Breast epithelium (tissue), 4 donors: ENCODE measurements around the gene LMBR1. TPM values are rescaled to one million over a fixed set of nuclear protein-coding genes. Genes with fewer than 3 reads are reported as not detected.

Experiments
- DNase-seq, 2 donors: peaks; one replicate each; pipeline ENCODE4 v3.0.0-alpha.2; 2019; ENCODE audit warnings: low spot score in 2 of 2
- H3K27ac ChIP-seq, 2 donors: fragments of 200-600 bp; sonication (generic) in 1 of 2; one replicate each; pipeline ENCODE4 v1.5.1; 2016 to 2019; ENCODE audit warnings: mild to moderate bottlenecking in 1 of 2
- H3K27me3 ChIP-seq, 2 donors: fragments of 200-600 bp; sonication (generic) in 1 of 2; one replicate each; pipeline versions ENCODE4 v1.5.1 to v1.6.0; 2017 to 2019; ENCODE audit warnings: control low read depth in 1 of 2, mild to moderate bottlenecking in 1 of 2
- H3K36me3 ChIP-seq: fragments of 200-600 bp; one replicate; pipeline ENCODE4 v1.5.1; 2019
- H3K4me1 ChIP-seq, 2 donors: fragments of 200-600 bp; sonication (generic); one replicate each; pipeline ENCODE4 v1.5.1; 2016 to 2019; ENCODE audit warnings: control low read depth in 1 of 2
- H3K4me3 ChIP-seq, 3 donors: fragments of 200-600 bp; sonication (generic); 1 replicate in 2 of 3; 2 replicates in 1 of 3; pipeline ENCODE4 v1.5.1; 2016 to 2019; ENCODE audit warnings: mild to moderate bottlenecking in 3 of 3, moderate library complexity in 2 of 3
- H3K9me3 ChIP-seq, 2 donors: fragments of 200-600 bp; sonication (generic) in 1 of 2; one replicate each; pipeline ENCODE4 v1.5.1; 2016 to 2019; ENCODE audit warnings: control low read depth in 1 of 2
- POLR2A ChIP-seq: fragments of 450-650 bp; IDR thresholded peaks from one replicate; pipeline ENCODE4 v1.6.1; 2016; ENCODE audit warnings: antibody characterized with exemption, mild to moderate bottlenecking, moderate library complexity
- POLR2AphosphoS5 ChIP-seq, 3 donors: sonication (generic); formaldehyde crosslinking; IDR thresholded peaks; one replicate each; pipeline ENCODE4 v1.6.1; 2017; ENCODE audit warnings: antibody characterized with exemption in 3 of 3
- intact Hi-C: fragments of 100-400 bp; cut with DNase I; formaldehyde crosslinking; loops from one replicate; pipeline ENCODE4 v1.15.1; 2023; ENCODE audit warnings: low total_unique reads
- total RNA-seq, 3 donors: library from RNA; depleted of rRNA; stranded (reverse); fragments of >200 nt; gene quantifications; one replicate each; pipeline ENCODE4 v1.1.0, GENCODE V29; 2016
- TF ChIP-seq, protein P1 (sequence below), 3 donors: fragments of 450-650 bp; IDR thresholded peaks; one replicate each; pipeline ENCODE4 v1.5.1; 2016 to 2017; ENCODE audit warnings: antibody characterized with exemption in 3 of 3, mild to moderate bottlenecking in 3 of 3, moderate library complexity in 3 of 3

Gene LMBR1
- total RNA-seq, 3 donors from 2014 or later = 69.0 to 90.6 (median 88.8) TPM

DNA sequence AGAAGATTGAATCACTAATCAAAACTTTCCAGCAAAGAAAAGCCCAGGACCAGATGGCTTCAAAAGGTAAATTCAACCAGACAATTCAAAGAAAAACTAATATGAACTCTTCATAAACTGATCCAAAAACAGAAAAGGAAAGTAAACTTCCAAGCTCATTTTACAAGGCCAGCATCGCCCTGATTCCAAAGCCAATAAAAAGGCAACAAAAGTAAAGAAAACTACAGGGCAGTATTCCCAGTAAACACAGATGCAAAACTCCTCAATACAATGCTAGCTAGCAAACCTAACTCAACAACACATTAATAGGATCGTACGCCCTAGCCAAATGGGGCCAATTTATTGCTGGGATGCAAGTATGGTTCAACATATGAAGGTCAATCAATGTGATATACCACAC lies 199.4 kb downstream of the LMBR1 start:
- intact Hi-C loops = no loop called here
- TF ChIP-seq, protein P1, sequence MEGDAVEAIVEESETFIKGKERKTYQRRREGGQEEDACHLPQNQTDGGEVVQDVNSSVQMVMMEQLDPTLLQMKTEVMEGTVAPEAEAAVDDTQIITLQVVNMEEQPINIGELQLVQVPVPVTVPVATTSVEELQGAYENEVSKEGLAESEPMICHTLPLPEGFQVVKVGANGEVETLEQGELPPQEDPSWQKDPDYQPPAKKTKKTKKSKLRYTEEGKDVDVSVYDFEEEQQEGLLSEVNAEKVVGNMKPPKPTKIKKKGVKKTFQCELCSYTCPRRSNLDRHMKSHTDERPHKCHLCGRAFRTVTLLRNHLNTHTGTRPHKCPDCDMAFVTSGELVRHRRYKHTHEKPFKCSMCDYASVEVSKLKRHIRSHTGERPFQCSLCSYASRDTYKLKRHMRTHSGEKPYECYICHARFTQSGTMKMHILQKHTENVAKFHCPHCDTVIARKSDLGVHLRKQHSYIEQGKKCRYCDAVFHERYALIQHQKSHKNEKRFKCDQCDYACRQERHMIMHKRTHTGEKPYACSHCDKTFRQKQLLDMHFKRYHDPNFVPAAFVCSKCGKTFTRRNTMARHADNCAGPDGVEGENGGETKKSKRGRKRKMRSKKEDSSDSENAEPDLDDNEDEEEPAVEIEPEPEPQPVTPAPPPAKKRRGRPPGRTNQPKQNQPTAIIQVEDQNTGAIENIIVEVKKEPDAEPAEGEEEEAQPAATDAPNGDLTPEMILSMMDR (IDR thresholded peaks at IDR 0.05) = no peak
- TF ChIP-seq POLR2AphosphoS5 (IDR thresholded peaks at IDR 0.05) (no peak), POLR2A (no peak)

DNA sequence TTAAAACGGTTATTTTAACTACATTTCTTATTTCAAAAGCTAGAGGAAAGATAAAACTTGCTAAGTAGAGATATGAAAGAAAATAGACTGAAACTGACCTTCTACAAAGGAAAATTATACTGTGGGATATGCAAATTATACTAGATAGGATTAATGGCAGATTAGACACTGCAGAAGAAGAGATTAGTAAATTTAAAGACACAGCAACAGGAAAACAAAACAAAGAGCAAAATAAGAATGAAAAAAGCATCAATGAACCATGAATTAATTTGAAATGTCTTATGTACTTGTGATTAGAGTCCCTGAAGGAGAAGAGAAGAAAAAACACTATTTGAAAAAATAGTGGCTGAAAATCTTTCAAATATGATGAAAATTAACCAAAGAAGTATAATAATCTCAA lies 200.1 kb downstream of the LMBR1 start:
- Histone ChIP-seq H3K4me1 (no peaks in the 10 kb centered on the region), H3K36me3 (no peaks in the 10 kb centered on the region), H3K27me3 (no peaks in the 10 kb centered on the region), H3K27ac (no peak overlapping the region), H3K4me3 (no peak overlapping the region), H3K9me3 (peaks cover 13 to 15% of the 10 kb centered on the region in 2 donors)
- TF ChIP-seq, protein P1 (IDR thresholded peaks at IDR 0.05) = no peak
- TF ChIP-seq POLR2A (no peak), POLR2AphosphoS5 (IDR thresholded peaks at IDR 0.05) (no peak)
- no peak for DNase-seq
- intact Hi-C loops = no loop called here

More for the DNA sequence above, 199.4 kb downstream of the LMBR1 start:
- H3K27ac ChIP-seq = no peak overlapping the region
- no peaks in the 10 kb centered on the region for H3K4me1 ChIP-seq
- H3K4me3 ChIP-seq = no peak overlapping the region
- H3K36me3 ChIP-seq = no peaks in the 10 kb centered on the region
- DNase-seq = no peak
- no peaks in the 10 kb centered on the region for H3K27me3 ChIP-seq
- peaks cover 13 to 23% of the 10 kb centered on the region in 2 donors for H3K9me3 ChIP-seq

DNA sequence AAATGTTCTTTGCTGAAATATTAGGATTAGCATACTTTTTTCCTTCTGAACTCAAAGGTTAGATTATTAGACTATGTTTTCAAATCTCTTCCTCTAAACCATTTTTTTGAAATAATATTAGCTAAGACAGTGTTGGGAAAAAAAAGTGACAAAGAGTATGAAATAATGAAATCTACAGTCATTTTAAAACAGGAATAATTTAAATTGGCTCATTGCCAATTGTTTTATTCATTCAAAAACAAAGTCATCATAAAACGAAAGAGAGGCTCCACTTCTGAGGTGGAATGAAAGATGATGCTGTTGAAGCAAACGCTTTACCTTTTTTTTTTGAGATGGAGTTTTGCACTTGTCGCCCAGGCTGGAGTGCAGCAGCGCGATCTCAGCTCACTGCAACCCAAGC lies 201.2 kb downstream of the LMBR1 start:
- H3K4me1 ChIP-seq = no peaks in the 10 kb centered on the region
- H3K27ac ChIP-seq = no peak overlapping the region
- intact Hi-C loops = no loop called here
- DNase-seq = no peak
- no peaks in the 10 kb centered on the region for H3K27me3 ChIP-seq
- H3K36me3 ChIP-seq = no peaks in the 10 kb centered on the region
- TF ChIP-seq POLR2A = no peak
- TF ChIP-seq, protein P1 (IDR thresholded peaks at IDR 0.05) = no peak
- no peak for TF ChIP-seq POLR2AphosphoS5 (IDR thresholded peaks at IDR 0.05)
- H3K4me3 ChIP-seq = no peak overlapping the region
- H3K9me3 ChIP-seq = peaks cover 5% of the 10 kb centered on the region in 2 donors

GRCh38 chr7:156684661-156685060 lies 208.3 kb downstream of the LMBR1 start:
- Histone ChIP-seq H3K4me3 (no peak overlapping the region), H3K27ac (no peak overlapping the region), H3K27me3 (no peaks in the 10 kb centered on the region), H3K9me3 (no peaks in the 10 kb centered on the region), H3K36me3 (no peaks in the 10 kb centered on the region), H3K4me1 (no peaks in the 10 kb centered on the region)
- intact Hi-C loops = no loop called here
- TF ChIP-seq, protein P1 (IDR thresholded peaks at IDR 0.05) = no peak
- no peak for TF ChIP-seq POLR2AphosphoS5 (IDR thresholded peaks at IDR 0.05)
- TF ChIP-seq POLR2A = no peak
- no peak for DNase-seq

- H3K4me3 ChIP-seq = no peak overlapping the region
- intact Hi-C loops = no loop called here
- TF ChIP-seq POLR2A (no peak), POLR2AphosphoS5 (IDR thresholded peaks at IDR 0.05) (no peak)
- TF ChIP-seq, protein P1 (IDR thresholded peaks at IDR 0.05) = no peak
- no peaks in the 10 kb centered on the region for H3K27me3 ChIP-seq
- no peaks in the 10 kb centered on the region for H3K36me3 ChIP-seq
- H3K9me3 ChIP-seq = no peaks in the 10 kb centered on the region
- DNase-seq = no peak
- H3K4me1 ChIP-seq = no peaks in the 10 kb centered on the region
- H3K27ac ChIP-seq = no peak overlapping the region
Observed at GRCh38 chr7:156684251-156684650, 208.7 kb downstream of the LMBR1 start.
